Nephron (organoid): ENCODE results near the gene OTOG.

Experiments used
- H3K27ac Mint-ChIP-seq, 3 experiments: 2 replicates each; pipeline ENCODE4 v1.8.0; 2020; ENCODE audit warnings: mixed read lengths in 3 of 3, mild to moderate bottlenecking in 2 of 3, moderate library complexity in 1 of 3
- H3K27me3 Mint-ChIP-seq: 2 replicates; pipeline ENCODE4 v1.8.0; 2021; ENCODE audit warnings: low read depth, mild to moderate bottlenecking, moderate library complexity, mixed read lengths
- H3K36me3 Mint-ChIP-seq: 2 replicates; pipeline ENCODE4 v1.8.0; 2020; ENCODE audit warnings: low read depth, mixed read lengths
- H3K4me1 Mint-ChIP-seq: 2 replicates; pipeline ENCODE4 v1.8.0; 2020; ENCODE audit warnings: mixed read lengths
- H3K4me3 Mint-ChIP-seq, 3 experiments: 2 replicates each; pipeline ENCODE4 v1.8.0; 2020; ENCODE audit warnings: mild to moderate bottlenecking in 3 of 3, mixed read lengths in 3 of 3, moderate library complexity in 2 of 3
- H3K9me3 Mint-ChIP-seq: 2 replicates; pipeline ENCODE4 v1.8.0; 2020; ENCODE audit warnings: mixed read lengths
- CTCF ChIP-seq, 3 experiments: fragments of 200-600 bp; sonication (generic); IDR thresholded peaks; one replicate each; pipeline ENCODE4 v1.5.0; 2021; ENCODE audit warnings: antibody characterized with exemption in 3 of 3; ENCODE audit not compliant: unreplicated experiment in 3 of 3

The OTOG gene

GRCh38 chr11:17510507-17511206, 36.4 kb upstream of the OTOG start:
- no peaks in the 10 kb centered on the region for H3K36me3 Mint-ChIP-seq
- no peak for TF ChIP-seq CTCF (IDR thresholded peaks at IDR 0.05; ENCODE audit: unreplicated experiment in 3 of 3)
- H3K27me3 Mint-ChIP-seq = peaks cover 17% of the 10 kb centered on the region
- no peak overlapping the region for H3K4me3 Mint-ChIP-seq
- H3K9me3 Mint-ChIP-seq = no peaks in the 10 kb centered on the region
- no peak overlapping the region for H3K27ac Mint-ChIP-seq
- peaks cover 51% of the 10 kb centered on the region for H3K4me1 Mint-ChIP-seq

DNA sequence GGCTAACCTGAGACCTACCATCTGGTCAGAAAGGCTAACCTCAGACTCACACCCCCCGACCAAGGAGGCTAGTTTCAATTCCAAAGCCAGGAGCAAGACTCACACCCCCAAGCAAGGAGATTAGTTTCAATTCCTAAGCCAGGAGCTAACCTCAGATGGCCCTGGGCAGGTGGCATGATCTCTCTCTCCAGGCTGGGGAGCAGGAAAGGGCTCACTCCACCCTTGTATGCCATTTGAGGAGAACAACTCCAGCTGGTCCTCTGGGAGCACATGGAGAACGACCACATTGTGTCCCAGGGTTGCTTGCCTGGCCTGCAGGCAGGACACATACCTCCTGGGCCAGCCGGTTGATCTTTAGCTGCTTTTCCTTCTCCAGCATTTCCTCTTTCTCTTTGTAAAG, 35.5 kb upstream of the OTOG start:
- Mint-ChIP-seq H3K4me1 (peaks cover 56% of the 10 kb centered on the region), H3K36me3 (no peaks in the 10 kb centered on the region), H3K4me3 (no peak overlapping the region), H3K27me3 (peaks cover 17% of the 10 kb centered on the region), H3K9me3 (no peaks in the 10 kb centered on the region), H3K27ac (no peak overlapping the region)
- no peak for TF ChIP-seq CTCF (IDR thresholded peaks at IDR 0.05; ENCODE audit: unreplicated experiment in 3 of 3)

DNA sequence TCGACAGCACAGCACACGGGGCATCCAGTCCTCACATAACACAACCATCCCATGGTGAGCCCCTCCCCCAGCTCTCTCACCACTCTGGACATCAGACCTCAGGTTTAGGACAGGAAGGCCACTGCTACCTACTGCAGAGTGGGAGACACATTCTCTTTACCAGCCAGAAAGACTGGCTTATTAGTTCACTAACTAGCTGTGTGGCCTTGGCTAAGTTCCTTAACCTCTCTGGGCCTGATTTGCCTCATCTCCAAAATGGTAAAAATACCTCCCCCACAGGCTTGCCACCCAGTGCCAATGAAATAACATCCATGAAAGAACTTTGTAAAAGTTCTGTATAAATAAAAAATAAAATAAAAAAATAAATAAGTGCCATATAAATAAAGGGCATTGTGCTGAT, 35.0 kb upstream of the OTOG start:
- Mint-ChIP-seq H3K4me3 (no peak overlapping the region), H3K9me3 (no peaks in the 10 kb centered on the region), H3K4me1 (peaks cover 56% of the 10 kb centered on the region), H3K27ac (no peak overlapping the region), H3K36me3 (no peaks in the 10 kb centered on the region), H3K27me3 (peaks cover 17% of the 10 kb centered on the region)
- TF ChIP-seq CTCF (IDR thresholded peaks at IDR 0.05; ENCODE audit: unreplicated experiment in 3 of 3) = no peak

DNA sequence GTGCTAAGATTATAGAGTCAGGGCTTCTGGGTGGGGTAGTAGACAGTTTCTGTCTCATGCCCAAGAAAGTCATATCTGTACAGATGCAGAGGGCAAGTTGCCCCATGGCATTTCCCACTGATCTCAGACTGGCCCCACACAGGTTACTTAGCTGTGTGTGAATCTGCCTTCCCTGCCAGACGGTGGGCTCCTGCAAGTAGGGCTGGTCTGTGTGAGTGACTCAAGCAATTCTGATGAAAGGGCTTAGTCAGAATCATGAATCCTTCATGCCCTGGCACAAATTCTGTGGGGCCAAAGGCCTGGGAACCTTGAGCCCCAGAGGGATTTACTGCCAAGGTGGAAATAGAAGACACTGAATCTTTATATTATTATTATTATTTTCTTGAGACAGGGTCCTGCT, 33.2 kb upstream of the OTOG start:
- Mint-ChIP-seq H3K4me3 (no peak overlapping the region), H3K27me3 (peaks cover 22% of the 10 kb centered on the region), H3K4me1 (peaks cover 50% of the 10 kb centered on the region), H3K9me3 (no peaks in the 10 kb centered on the region), H3K27ac (no peak overlapping the region), H3K36me3 (no peaks in the 10 kb centered on the region)
- no peak for TF ChIP-seq CTCF (IDR thresholded peaks at IDR 0.05; ENCODE audit: unreplicated experiment in 3 of 3)

- H3K27me3 Mint-ChIP-seq = peaks cover 24% of the 10 kb centered on the region
- no peaks in the 10 kb centered on the region for H3K36me3 Mint-ChIP-seq
- H3K9me3 Mint-ChIP-seq = no peaks in the 10 kb centered on the region
- TF ChIP-seq CTCF (IDR thresholded peaks at IDR 0.05; ENCODE audit: unreplicated experiment in 3 of 3) = no peak
- peaks cover 52% of the 10 kb centered on the region for H3K4me1 Mint-ChIP-seq
- H3K4me3 Mint-ChIP-seq = no peak overlapping the region
- H3K27ac Mint-ChIP-seq = no peak overlapping the region
Measured at GRCh38 chr11:17514476-17514875, 32.6 kb upstream of the OTOG start.
